ENCODE data around the gene CMTM6. TPM values are rescaled to one million over a fixed set of nuclear protein-coding genes. Genes with fewer than 3 reads are reported as not detected.

The CMTM6 gene
- total RNA-seq, 1 donor from 2014 or later = 44.0 TPM

- H3K9me3 Mint-ChIP-seq = no peaks in the 10 kb centered on the region
- peaks cover 15% of the 10 kb centered on the region for H3K4me1 Mint-ChIP-seq
- TF ChIP-seq CTCF (IDR thresholded peaks at IDR 0.05; ENCODE audit: unreplicated experiment) = no peak
- DNase-seq (ENCODE audit: low spot score in 2 of 2, unreplicated experiment in 2 of 2) = no peak
- no peaks in the 10 kb centered on the region for H3K36me3 Mint-ChIP-seq
- H3K27me3 Mint-ChIP-seq (ENCODE audit: low read depth) = no peaks in the 10 kb centered on the region
- H3K4me3 Mint-ChIP-seq = no peak overlapping the region
- H3K27ac Mint-ChIP-seq = no peak overlapping the region
Observed at GRCh38 chr3:32435911-32436815, 66.5 kb downstream of the CMTM6 start.

DNA sequence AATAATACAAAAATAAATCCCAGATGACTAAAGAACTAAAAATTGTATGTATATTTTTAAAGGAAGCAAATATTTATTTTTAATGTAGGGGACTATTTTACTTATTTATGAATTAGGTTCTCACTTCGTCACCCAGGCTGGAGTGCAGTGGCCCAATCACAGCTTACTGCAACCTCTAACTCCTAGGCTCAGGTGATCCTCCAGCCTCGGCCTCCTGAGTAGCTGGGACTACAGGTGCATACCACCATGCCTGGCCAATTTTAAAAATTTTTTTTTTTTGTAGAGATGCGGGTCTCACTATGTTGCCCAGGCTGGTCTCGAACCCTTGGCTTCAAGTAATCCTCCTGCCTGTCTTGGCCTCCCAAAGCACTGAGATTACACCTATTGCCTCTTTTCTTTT, 68.4 kb downstream of the CMTM6 start:
- TF ChIP-seq CTCF (IDR thresholded peaks at IDR 0.05; ENCODE audit: unreplicated experiment) = no peak

DNA sequence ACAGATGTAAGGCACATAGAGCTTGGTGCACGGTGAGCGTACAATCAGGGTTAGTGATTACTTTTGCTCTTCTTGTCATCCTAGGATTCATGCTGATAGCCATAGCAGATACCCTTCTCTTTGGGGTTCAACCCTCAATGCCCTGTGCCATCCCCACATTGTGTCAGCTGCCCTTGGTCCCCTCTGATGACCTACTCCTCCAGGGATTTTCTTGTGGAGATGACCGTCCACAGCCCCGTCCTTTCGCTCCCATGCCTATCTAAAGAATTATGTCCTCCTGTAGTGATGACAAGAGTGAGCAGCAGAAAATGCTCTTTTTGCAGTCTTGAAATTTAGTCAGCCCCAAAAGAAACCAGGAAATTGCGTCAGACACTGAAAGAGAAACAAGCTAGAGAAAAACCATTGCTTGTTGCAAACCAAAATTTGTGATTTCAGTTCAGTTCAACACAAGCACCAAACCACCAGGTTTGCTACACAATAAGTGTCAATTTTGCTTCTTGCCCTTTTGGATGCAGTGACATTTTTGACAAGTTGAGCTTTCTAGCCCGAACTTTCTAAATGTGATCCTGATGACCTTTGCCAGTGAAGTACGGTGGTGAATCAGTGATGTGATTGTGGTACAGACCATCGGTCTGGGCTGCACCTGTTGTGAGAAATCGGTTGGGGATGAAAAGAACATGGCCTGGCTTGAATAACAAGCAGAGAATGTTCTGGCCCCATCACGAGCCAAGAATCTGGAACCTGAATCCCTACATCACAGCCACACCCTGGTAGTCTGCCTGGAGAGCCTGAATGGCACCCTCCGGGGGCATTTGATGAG, 69.7 kb downstream of the CMTM6 start:
- Mint-ChIP-seq H3K9me3 (no peaks in the 10 kb centered on the region), H3K27me3 (ENCODE audit: low read depth) (no peaks in the 10 kb centered on the region), H3K4me1 (no peaks in the 10 kb centered on the region), H3K27ac (no peak overlapping the region), H3K4me3 (no peak overlapping the region), H3K36me3 (no peaks in the 10 kb centered on the region)
- no peak for DNase-seq (ENCODE audit: low spot score in 2 of 2, unreplicated experiment in 2 of 2)
- no peak for TF ChIP-seq CTCF (IDR thresholded peaks at IDR 0.05; ENCODE audit: unreplicated experiment)

More for the DNA sequence above, 68.4 kb downstream of the CMTM6 start:
- H3K27me3 Mint-ChIP-seq (ENCODE audit: low read depth) = no peaks in the 10 kb centered on the region
- DNase-seq (ENCODE audit: low spot score in 2 of 2, unreplicated experiment in 2 of 2) = no peak
- H3K9me3 Mint-ChIP-seq = no peaks in the 10 kb centered on the region
- no peak overlapping the region for H3K27ac Mint-ChIP-seq
- H3K36me3 Mint-ChIP-seq = no peaks in the 10 kb centered on the region
- peaks cover 12% of the 10 kb centered on the region for H3K4me1 Mint-ChIP-seq
- no peak overlapping the region for H3K4me3 Mint-ChIP-seq

DNA sequence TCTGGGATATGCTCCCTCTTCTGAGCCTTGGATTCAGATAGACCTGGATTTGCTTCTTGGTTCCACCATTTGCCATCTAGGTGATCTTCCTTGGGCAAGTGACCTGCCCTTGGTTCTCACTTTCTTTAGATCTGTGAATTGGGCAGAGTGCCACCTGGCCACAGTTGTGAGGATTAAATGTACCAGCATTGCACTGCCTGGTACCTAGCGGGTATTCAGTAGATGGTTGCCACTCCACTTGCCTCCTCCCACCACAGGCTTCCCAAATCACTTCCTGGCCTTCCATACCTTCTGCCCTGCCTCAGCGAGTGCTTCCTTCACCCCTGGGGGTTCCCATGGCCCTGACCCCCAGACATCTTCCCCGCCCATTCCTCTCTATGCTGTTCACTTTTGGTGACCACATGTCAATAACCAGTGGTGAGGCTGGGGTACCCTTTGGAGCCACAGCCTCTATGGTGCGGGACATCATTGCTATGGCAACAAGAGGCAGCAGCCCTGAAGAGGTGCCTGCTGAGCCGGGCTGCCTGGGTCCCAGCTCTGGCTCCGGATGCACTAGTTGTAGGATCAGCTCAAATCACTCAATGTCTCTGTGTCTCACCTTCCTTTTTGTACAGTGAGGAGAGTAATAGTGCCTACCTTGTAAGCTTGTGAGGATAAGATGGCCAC, 70.5 kb downstream of the CMTM6 start:
- H3K36me3 Mint-ChIP-seq = no peaks in the 10 kb centered on the region
- no peak for TF ChIP-seq CTCF (IDR thresholded peaks at IDR 0.05; ENCODE audit: unreplicated experiment)
- DNase-seq (ENCODE audit: low spot score in 2 of 2, unreplicated experiment in 2 of 2) = no peak
- no peak overlapping the region for H3K4me3 Mint-ChIP-seq
- no peaks in the 10 kb centered on the region for H3K4me1 Mint-ChIP-seq
- H3K9me3 Mint-ChIP-seq = no peaks in the 10 kb centered on the region
- H3K27me3 Mint-ChIP-seq (ENCODE audit: low read depth) = no peaks in the 10 kb centered on the region
- no peak overlapping the region for H3K27ac Mint-ChIP-seq

DNA sequence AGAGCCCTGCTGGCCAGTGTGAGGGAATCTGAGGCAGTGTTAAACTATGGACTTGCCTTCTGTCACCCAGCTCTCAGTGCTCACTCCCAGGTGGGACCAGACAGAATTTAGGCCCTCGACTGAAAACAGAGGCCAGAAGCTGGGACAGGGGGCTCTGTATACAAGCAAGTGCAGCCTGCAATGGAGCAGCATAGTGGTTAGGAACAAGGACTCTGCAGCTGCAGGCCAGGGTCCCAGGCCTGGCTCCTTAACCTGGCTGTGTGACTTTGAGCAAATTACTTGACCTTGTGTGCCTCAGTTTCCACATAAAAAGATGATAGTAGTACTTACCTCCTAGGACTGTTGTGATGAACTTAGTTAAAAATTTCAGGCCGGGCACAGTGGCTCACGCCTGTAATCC, 71.2 kb downstream of the CMTM6 start:
- no peak for DNase-seq (ENCODE audit: low spot score in 2 of 2, unreplicated experiment in 2 of 2)
- H3K4me3 Mint-ChIP-seq = no peak overlapping the region
- no peaks in the 10 kb centered on the region for H3K9me3 Mint-ChIP-seq
- H3K27me3 Mint-ChIP-seq (ENCODE audit: low read depth) = no peaks in the 10 kb centered on the region
- no peaks in the 10 kb centered on the region for H3K36me3 Mint-ChIP-seq
- no peak for TF ChIP-seq CTCF (IDR thresholded peaks at IDR 0.05; ENCODE audit: unreplicated experiment)
- H3K4me1 Mint-ChIP-seq = no peaks in the 10 kb centered on the region
- H3K27ac Mint-ChIP-seq = no peak overlapping the region

Small RNA genes within 50 kb of the gene (microRNA-seq; reads per million reads assigned to microRNA genes)
- not detected for gene MIR548AY

Other genes starting within 250 kb of the CMTM6 start
- gene CMTM7, start 111.0 kb downstream of the CMTM6 start, total RNA-seq = 14.2 to 18.0 TPM (median 16.6 TPM) in 3 replicates
- gene DYNC1LI1, start 68.0 kb upstream of the CMTM6 start, total RNA-seq = 22.0 to 23.9 TPM (median 22.3 TPM) in 3 replicates
- 42.9 to 48.7 TPM (median 46.8 TPM) in 3 replicates for gene CNOT10, start 182.3 kb upstream of the CMTM6 start, total RNA-seq

Data from mesothelial cell of epicardium (in vitro differentiated cells).